Measurements from ENCODE around the gene HMX2. TPM values are rescaled to one million over a fixed set of nuclear protein-coding genes. Genes with fewer than 3 reads are reported as not detected.

The HMX2 gene
- total RNA-seq, 1 experiment from 2014 or later, result not detected

DNA sequence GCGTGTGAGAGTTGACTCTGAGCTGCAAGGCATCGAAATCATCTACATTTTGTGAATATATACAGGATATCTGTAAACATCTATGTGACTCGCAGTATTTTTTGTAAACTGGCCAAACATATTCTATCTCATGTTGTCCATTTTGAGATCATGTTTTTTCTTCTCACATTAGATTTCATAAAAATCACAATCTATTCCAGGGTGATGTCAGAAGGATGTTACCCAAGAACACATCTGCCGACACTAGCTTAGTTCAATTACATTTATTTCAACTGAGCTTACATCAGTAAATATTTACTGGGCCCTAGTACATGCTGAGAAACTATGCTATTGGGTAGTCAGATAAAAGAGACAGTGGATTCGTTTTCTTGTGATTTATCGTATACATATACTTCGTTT, 3.8 kb downstream of the HMX2 start:
- no peak overlapping the region for H3K4me2 ChIP-seq (ENCODE audit: low read length)
- intact Hi-C loops (cut with micrococcal nuclease), result no loop called here
- RAD21 ChIA-PET (ENCODE audit: low non-redundant PET in 1 of 2, low total read pairs in 2 of 2, uncharacterized antibody in 2 of 2, unreplicated experiment in 2 of 2), result no interaction called here
- TF ChIP-seq, protein P1, sequence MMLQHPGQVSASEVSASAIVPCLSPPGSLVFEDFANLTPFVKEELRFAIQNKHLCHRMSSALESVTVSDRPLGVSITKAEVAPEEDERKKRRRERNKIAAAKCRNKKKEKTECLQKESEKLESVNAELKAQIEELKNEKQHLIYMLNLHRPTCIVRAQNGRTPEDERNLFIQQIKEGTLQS (IDR thresholded peaks at IDR 0.05), result no peak
- no peak for TF ChIP-seq JUND (IDR thresholded peaks at IDR 0.05)
- no peaks in the 10 kb centered on the region for H3K9me2 ChIP-seq (ENCODE audit: insufficient read depth)
- ATAC-seq (no peak), DNase-seq (ENCODE audit: low read depth, low spot score) (no peak)
- CTCF ChIA-PET, result no interaction called here
- H3K9me3 ChIP-seq (ENCODE audit: control insufficient read depth in 1 of 2, insufficient read depth in 1 of 2, low read depth in 1 of 2, low read length in 2 of 2), result no peaks in the 10 kb centered on the region
- no peak overlapping the region for H3K27ac ChIP-seq (ENCODE audit: low read depth, low read length)
- no peak overlapping the region for H3K9ac ChIP-seq (ENCODE audit: low read length)
- POLR2A ChIA-PET, result no interaction called here
- no TSS peak for BruUV-seq (replicated peaks)
- peaks cover 8 to 19% of the 10 kb centered on the region in 2 experiments for H3K36me3 ChIP-seq (ENCODE audit: control insufficient read depth in 1 of 2, insufficient read depth in 2 of 2, low read length in 2 of 2)
- peaks cover 8 to 20% of the 10 kb centered on the region in 2 experiments; a peak in 3 of 4 replicates for H3K4me1 ChIP-seq (ENCODE audit: control insufficient read depth in 1 of 2, insufficient read depth in 2 of 2, low read length in 2 of 2)
- H3K4me3 ChIP-seq (replicated peaks in 1 of 2; ENCODE audit: low read depth in 1 of 2, low read length in 2 of 2), result no peak overlapping the region
- H3K79me2 ChIP-seq (ENCODE audit: insufficient read depth, low read length), result peaks cover 25% of the 10 kb centered on the region
- no peaks in the 10 kb centered on the region; the same call in 1 of the 2 replicates for H4K20me1 ChIP-seq (ENCODE audit: insufficient read depth)
- no peaks in the 10 kb centered on the region for H3K27me3 ChIP-seq (ENCODE audit: insufficient read depth, low read length)
- H2AFZ ChIP-seq (ENCODE audit: low read depth, low read length, poor library complexity, severe bottlenecking), result no peak overlapping the region

DNA sequence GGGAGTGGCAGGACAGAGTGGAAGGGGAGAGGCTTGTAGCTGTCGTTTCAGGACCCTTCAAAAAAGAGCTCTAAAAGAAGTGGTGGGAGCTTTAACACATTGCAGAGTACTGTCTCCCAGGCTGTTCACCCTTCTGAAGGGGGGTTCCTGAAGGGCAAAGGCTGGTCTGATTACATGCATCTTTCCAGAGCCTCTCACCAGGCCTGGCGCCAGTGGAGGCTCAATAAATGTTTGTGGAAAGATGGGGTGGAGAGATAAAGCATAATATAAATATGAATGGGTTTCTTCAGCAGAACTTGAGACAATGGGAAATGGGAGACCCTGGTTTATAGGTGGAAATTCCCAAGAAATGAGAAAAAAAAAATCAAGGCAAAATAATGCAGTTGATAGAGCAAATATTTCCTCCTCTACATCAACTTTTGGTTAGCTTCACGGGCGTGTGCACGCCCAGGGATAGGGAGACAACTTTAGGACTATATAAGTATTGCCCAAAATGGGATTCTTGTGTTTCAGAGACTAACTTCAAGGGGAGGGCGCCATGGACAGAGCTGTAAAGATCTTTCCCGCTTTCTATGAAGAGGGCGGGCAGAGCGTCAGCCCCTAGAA, 5.7 kb downstream of the HMX2 start:
- Histone ChIP-seq H2AFZ (ENCODE audit: low read depth, low read length, poor library complexity, severe bottlenecking) (peak overlapping the region; percentile 70), H3K4me2 (ENCODE audit: low read length) (peak overlapping the region; percentile 31; the same call in 1 of the 2 replicates)

More for the DNA sequence above, 5.7 kb downstream of the HMX2 start:
- ChIA-PET POLR2A (interaction anchor here (0.6 to 1.3 kb wide), 8 partner anchors 9 to 1225 kb away, joined by 3 to 7 read pairs (median 4); no protein-coding TSS in a partner anchor), CTCF (interaction anchor here (0.5 to 1.5 kb wide), 7 partner anchors 8 to 1236 kb away, joined by 3 to 9 read pairs (median 4); no protein-coding TSS in a partner anchor), RAD21 (ENCODE audit: low non-redundant PET in 1 of 2, low total read pairs in 2 of 2, uncharacterized antibody in 2 of 2, unreplicated experiment in 2 of 2) (no interaction called here)
- peaks cover 10% of the 10 kb centered on the region; the same call in 1 of the 2 replicates for H4K20me1 ChIP-seq (ENCODE audit: insufficient read depth)
- H3K79me2 ChIP-seq (ENCODE audit: insufficient read depth, low read length), result peaks cover 44% of the 10 kb centered on the region
- H3K27ac ChIP-seq (ENCODE audit: low read depth, low read length), result peak overlapping the region; percentile 3; the same call in 1 of the 2 replicates
- no peaks in the 10 kb centered on the region for H3K27me3 ChIP-seq (ENCODE audit: insufficient read depth, low read length)
- no peak overlapping the region for H3K4me3 ChIP-seq (replicated peaks in 1 of 2; ENCODE audit: low read depth in 1 of 2, low read length in 2 of 2)
- peak overlapping the region; percentile 3; the same call in 1 of the 2 replicates for H3K9ac ChIP-seq (ENCODE audit: low read length)
- H3K9me2 ChIP-seq (ENCODE audit: insufficient read depth), result no peaks in the 10 kb centered on the region
- peaks cover 8 to 20% of the 10 kb centered on the region in 2 experiments; a peak in 3 of 4 replicates for H3K4me1 ChIP-seq (ENCODE audit: control insufficient read depth in 1 of 2, insufficient read depth in 2 of 2, low read length in 2 of 2)
- DNase-seq (ENCODE audit: low read depth, low spot score), result no peak
- H3K36me3 ChIP-seq (ENCODE audit: control insufficient read depth in 1 of 2, insufficient read depth in 2 of 2, low read length in 2 of 2), result peaks cover 23 to 38% of the 10 kb centered on the region in 2 experiments
- BruUV-seq (replicated peaks), result no TSS peak
- TF ChIP-seq TCF7L2 (IDR thresholded peaks at IDR 0.05; ENCODE audit: borderline replicate concordance, extremely low read depth, insufficient read depth, insufficient read length) (no peak), JUND (IDR thresholded peaks at IDR 0.05) (no peak), FOSL1 (IDR thresholded peaks at IDR 0.05; ENCODE audit: low read depth) (no peak), EZH2 (IDR thresholded peaks at IDR 0.05) (no peak), CBX3 (IDR thresholded peaks at IDR 0.05; ENCODE audit: low read depth) (peak; percentile 87; the same call in 1 of the 2 replicates), SIN3A (IDR thresholded peaks at IDR 0.05; ENCODE audit: low read depth) (no peak)
- TF ChIP-seq, protein P2, sequence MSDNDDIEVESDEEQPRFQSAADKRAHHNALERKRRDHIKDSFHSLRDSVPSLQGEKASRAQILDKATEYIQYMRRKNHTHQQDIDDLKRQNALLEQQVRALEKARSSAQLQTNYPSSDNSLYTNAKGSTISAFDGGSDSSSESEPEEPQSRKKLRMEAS (IDR thresholded peaks at IDR 0.05), result peak; percentile 97
- TF ChIP-seq, protein P3, sequence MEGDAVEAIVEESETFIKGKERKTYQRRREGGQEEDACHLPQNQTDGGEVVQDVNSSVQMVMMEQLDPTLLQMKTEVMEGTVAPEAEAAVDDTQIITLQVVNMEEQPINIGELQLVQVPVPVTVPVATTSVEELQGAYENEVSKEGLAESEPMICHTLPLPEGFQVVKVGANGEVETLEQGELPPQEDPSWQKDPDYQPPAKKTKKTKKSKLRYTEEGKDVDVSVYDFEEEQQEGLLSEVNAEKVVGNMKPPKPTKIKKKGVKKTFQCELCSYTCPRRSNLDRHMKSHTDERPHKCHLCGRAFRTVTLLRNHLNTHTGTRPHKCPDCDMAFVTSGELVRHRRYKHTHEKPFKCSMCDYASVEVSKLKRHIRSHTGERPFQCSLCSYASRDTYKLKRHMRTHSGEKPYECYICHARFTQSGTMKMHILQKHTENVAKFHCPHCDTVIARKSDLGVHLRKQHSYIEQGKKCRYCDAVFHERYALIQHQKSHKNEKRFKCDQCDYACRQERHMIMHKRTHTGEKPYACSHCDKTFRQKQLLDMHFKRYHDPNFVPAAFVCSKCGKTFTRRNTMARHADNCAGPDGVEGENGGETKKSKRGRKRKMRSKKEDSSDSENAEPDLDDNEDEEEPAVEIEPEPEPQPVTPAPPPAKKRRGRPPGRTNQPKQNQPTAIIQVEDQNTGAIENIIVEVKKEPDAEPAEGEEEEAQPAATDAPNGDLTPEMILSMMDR (IDR thresholded peaks at IDR 0.05 in 2 of 3, conservative IDR thresholded peaks at IDR 0.05 in 1 of 3; ENCODE audit: borderline replicate concordance in 1 of 3, insufficient read depth in 1 of 3, low read depth in 2 of 3, low read length in 2 of 3), result no peak
- TF ChIP-seq, protein P4, sequence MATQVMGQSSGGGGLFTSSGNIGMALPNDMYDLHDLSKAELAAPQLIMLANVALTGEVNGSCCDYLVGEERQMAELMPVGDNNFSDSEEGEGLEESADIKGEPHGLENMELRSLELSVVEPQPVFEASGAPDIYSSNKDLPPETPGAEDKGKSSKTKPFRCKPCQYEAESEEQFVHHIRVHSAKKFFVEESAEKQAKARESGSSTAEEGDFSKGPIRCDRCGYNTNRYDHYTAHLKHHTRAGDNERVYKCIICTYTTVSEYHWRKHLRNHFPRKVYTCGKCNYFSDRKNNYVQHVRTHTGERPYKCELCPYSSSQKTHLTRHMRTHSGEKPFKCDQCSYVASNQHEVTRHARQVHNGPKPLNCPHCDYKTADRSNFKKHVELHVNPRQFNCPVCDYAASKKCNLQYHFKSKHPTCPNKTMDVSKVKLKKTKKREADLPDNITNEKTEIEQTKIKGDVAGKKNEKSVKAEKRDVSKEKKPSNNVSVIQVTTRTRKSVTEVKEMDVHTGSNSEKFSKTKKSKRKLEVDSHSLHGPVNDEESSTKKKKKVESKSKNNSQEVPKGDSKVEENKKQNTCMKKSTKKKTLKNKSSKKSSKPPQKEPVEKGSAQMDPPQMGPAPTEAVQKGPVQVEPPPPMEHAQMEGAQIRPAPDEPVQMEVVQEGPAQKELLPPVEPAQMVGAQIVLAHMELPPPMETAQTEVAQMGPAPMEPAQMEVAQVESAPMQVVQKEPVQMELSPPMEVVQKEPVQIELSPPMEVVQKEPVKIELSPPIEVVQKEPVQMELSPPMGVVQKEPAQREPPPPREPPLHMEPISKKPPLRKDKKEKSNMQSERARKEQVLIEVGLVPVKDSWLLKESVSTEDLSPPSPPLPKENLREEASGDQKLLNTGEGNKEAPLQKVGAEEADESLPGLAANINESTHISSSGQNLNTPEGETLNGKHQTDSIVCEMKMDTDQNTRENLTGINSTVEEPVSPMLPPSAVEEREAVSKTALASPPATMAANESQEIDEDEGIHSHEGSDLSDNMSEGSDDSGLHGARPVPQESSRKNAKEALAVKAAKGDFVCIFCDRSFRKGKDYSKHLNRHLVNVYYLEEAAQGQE (IDR thresholded peaks at IDR 0.05; ENCODE audit: low read depth), result no peak
- intact Hi-C loops (cut with micrococcal nuclease), result loop anchor here (1.0 kb wide), 1 partner anchor 145 kb away; the partner anchor contains the start of gene IKZF5
- ATAC-seq, result no peak
- H3K9me3 ChIP-seq (ENCODE audit: control insufficient read depth in 1 of 2, insufficient read depth in 1 of 2, low read depth in 1 of 2, low read length in 2 of 2), result no peaks in the 10 kb centered on the region
